Hepatocyte (in vitro differentiated cells): ENCODE data around the gene CPD. TPM values are rescaled to one million over a fixed set of nuclear protein-coding genes. Genes with fewer than 3 reads are reported as not detected.
"Not testable (repeated sequence)": the region's sequence is repeated elsewhere in the genome, so short reads cannot be mapped to it uniquely, and the experiment has no call there.

ENCODE experiments used
- DNase-seq: peaks from one replicate; pipeline ENCODE4 v3.0.0-alpha.2; 2016; ENCODE audit warnings: low spot score
- H2AFZ ChIP-seq: fragments of 200-600 bp; sonication (generic); 2 replicates; pipeline ENCODE4 v1.6.0; 2016; ENCODE audit warnings: antibody characterized with exemption, mild to moderate bottlenecking
- H3K27ac ChIP-seq: fragments of 200-600 bp; sonication (generic); 2 replicates; pipeline ENCODE4 v1.5.1; 2016; ENCODE audit warnings: mild to moderate bottlenecking
- H3K27me3 ChIP-seq: fragments of 200-600 bp; sonication (generic); 2 replicates; pipeline ENCODE4 v1.6.1; 2016
- H3K36me3 ChIP-seq: fragments of 200-600 bp; sonication (generic); replicated peaks from 2 replicates; pipeline ENCODE4 v1.5.1; 2016; ENCODE audit warnings: low read depth; ENCODE audit not compliant: insufficient read depth
- H3K4me1 ChIP-seq: fragments of 200-600 bp; sonication (generic); 2 replicates; pipeline ENCODE4 v1.5.1; 2016; ENCODE audit warnings: mild to moderate bottlenecking, moderate library complexity; ENCODE audit not compliant: insufficient read depth
- H3K4me2 ChIP-seq: fragments of 200-600 bp; sonication (generic); 2 replicates; pipeline ENCODE4 v1.6.0; 2016
- H3K4me3 ChIP-seq: fragments of 200-600 bp; sonication (generic); 2 replicates; pipeline ENCODE4 v1.5.1; 2016; ENCODE audit warnings: mild to moderate bottlenecking
- H3K79me2 ChIP-seq: fragments of 200-600 bp; sonication (generic); 2 replicates; pipeline ENCODE4 v1.6.0; 2017; ENCODE audit warnings: mild to moderate bottlenecking
- H3K9me2 ChIP-seq: fragments of 200-600 bp; sonication (generic); replicated peaks from 2 replicates; pipeline ENCODE4 v1.6.0; 2017; ENCODE audit warnings: mild to moderate bottlenecking; ENCODE audit not compliant: insufficient read depth
- H3K9me3 ChIP-seq: fragments of 200-600 bp; sonication (generic); 2 replicates; pipeline ENCODE4 v1.5.1; 2016; ENCODE audit warnings: low read depth, mild to moderate bottlenecking
- H4K20me1 ChIP-seq: fragments of 200-600 bp; sonication (generic); 2 replicates; pipeline ENCODE4 v1.6.0; 2016; ENCODE audit warnings: mild to moderate bottlenecking; ENCODE audit not compliant: insufficient read depth, poor library complexity, severe bottlenecking
- EZH2 ChIP-seq: fragments of 200-600 bp; sonication (generic); IDR thresholded peaks from 2 replicates; pipeline ENCODE4 v1.6.1; 2016; ENCODE audit warnings: antibody characterized with exemption, mild to moderate bottlenecking, borderline replicate concordance
- EZH2phosphoT487 ChIP-seq: fragments of 200-600 bp; sonication (generic); IDR thresholded peaks from one replicate; pipeline ENCODE4 v1.6.1; 2018; ENCODE audit warnings: antibody characterized with exemption, mild to moderate bottlenecking, low read depth, moderate library complexity; ENCODE audit not compliant: unreplicated experiment, severe bottlenecking
- WGBS: methylation state at CpG from one replicate; pipeline ENCODE4 v1.1.6; 2016; ENCODE audit warnings: low lambda C conversion rate; ENCODE audit errors: missing lambda C conversion rate; 5-methylcytosine and 5-hydroxymethylcytosine counted together
- polyA plus RNA-seq: library from polyadenylated mRNA; unstranded; fragments of >200 nt; fragmentation: Nextera tagmentation; extraction: Ambion mirVana; gene quantifications from 2 replicates; pipeline ENCODE4 v1.2.1, GENCODE V29; 2016
- total RNA-seq: library from RNA; depleted of rRNA; stranded (reverse); fragments of >200 nt; gene quantifications from 2 replicates; pipeline ENCODE4 v1.2.3, GENCODE V29; 2014
- TF ChIP-seq, protein P1 (sequence below): fragments of 200-600 bp; sonication (generic); IDR thresholded peaks from 2 replicates; pipeline ENCODE4 v1.5.1; 2016; ENCODE audit warnings: antibody characterized with exemption, mild to moderate bottlenecking; ENCODE audit not compliant: poor library complexity

CPD gene
- total and polyA plus RNA-seq, 2 experiments from 2014 or later = 20.7 to 80.6 TPM

- Histone ChIP-seq H3K4me1 (peaks cover 12% of the 10 kb centered on the region), H3K4me2 (no peak overlapping the region), H3K36me3 (no peaks in the 10 kb centered on the region), H4K20me1 (no peaks in the 10 kb centered on the region), H3K9me2 (no peaks in the 10 kb centered on the region), H3K9me3 (no peaks in the 10 kb centered on the region), H2AFZ (no peak overlapping the region), H3K27ac (no peak overlapping the region), H3K4me3 (no peak overlapping the region), H3K27me3 (no peaks in the 10 kb centered on the region), H3K79me2 (no peaks in the 10 kb centered on the region)
- TF ChIP-seq EZH2phosphoT487 (no peak), EZH2 (no peak)
- TF ChIP-seq, protein P1, sequence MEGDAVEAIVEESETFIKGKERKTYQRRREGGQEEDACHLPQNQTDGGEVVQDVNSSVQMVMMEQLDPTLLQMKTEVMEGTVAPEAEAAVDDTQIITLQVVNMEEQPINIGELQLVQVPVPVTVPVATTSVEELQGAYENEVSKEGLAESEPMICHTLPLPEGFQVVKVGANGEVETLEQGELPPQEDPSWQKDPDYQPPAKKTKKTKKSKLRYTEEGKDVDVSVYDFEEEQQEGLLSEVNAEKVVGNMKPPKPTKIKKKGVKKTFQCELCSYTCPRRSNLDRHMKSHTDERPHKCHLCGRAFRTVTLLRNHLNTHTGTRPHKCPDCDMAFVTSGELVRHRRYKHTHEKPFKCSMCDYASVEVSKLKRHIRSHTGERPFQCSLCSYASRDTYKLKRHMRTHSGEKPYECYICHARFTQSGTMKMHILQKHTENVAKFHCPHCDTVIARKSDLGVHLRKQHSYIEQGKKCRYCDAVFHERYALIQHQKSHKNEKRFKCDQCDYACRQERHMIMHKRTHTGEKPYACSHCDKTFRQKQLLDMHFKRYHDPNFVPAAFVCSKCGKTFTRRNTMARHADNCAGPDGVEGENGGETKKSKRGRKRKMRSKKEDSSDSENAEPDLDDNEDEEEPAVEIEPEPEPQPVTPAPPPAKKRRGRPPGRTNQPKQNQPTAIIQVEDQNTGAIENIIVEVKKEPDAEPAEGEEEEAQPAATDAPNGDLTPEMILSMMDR = no peak
- no peak for DNase-seq
- 100% methylated on average over 1 of the region's 1 CpG for WGBS
Measured at GRCh38 chr17:30349252-30349651, 29.5 kb upstream of the CPD start.

- H3K36me3 ChIP-seq, H4K20me1 ChIP-seq, H3K27ac ChIP-seq, H3K27me3 ChIP-seq, DNase-seq, H3K9me3 ChIP-seq, H3K4me1 ChIP-seq, H3K9me2 ChIP-seq, H2AFZ ChIP-seq, H3K4me3 ChIP-seq, H3K79me2 ChIP-seq, H3K4me2 ChIP-seq: not testable (repeated sequence)
- WGBS = 95% methylated on average over 4 of the region's 4 CpGs
Measured at GRCh38 chr17:30351263-30351662, 27.5 kb upstream of the CPD start.

- no peaks in the 10 kb centered on the region for H3K4me1 ChIP-seq
- H3K27me3 ChIP-seq = no peaks in the 10 kb centered on the region
- no peak overlapping the region for H2AFZ ChIP-seq
- H3K4me2 ChIP-seq = no peak overlapping the region
- TF ChIP-seq EZH2 (no peak), EZH2phosphoT487 (no peak)
- TF ChIP-seq, protein P1 = no peak
- H3K27ac ChIP-seq = no peak overlapping the region
- H3K9me2 ChIP-seq = no peaks in the 10 kb centered on the region
- no peaks in the 10 kb centered on the region for H3K9me3 ChIP-seq
- no peak overlapping the region for H3K4me3 ChIP-seq
- no peak for DNase-seq
- no peaks in the 10 kb centered on the region for H3K79me2 ChIP-seq
- WGBS = 95% methylated on average over 2 of the region's 2 CpGs
- H3K36me3 ChIP-seq = no peaks in the 10 kb centered on the region
- no peaks in the 10 kb centered on the region for H4K20me1 ChIP-seq
Measured at GRCh38 chr17:30351735-30352134, 27.0 kb upstream of the CPD start.

DNA sequence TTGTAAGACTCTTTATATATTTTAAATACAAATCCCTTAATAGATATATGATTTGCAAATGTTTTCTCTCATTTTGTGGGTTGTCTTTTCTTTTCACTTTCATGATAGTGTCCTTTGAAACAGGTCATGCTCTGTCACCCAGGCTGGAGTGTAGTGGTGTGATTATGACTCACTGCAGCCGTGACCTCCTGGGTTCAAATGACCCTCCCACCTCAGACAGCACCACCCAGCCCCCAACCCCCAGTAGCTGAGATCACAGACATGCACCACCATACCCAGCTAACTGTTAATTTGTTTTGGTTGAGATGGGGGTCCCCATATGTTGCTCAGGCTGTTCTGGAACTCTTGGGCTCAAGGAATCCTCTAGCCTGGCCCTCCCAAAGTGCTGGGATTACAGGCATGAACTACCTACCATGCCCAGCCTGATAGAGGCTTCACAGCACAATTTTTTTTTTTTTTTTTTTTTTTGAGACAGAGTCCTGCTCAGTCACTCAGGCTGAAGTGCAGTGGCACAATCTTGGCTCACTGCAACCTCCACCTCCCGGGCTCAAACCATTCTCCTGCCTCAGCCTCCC is 26.4 kb upstream of the CPD start:
- TF ChIP-seq EZH2 (no peak), EZH2phosphoT487 (no peak)
- TF ChIP-seq, protein P1 = no peak
- no peak overlapping the region for H3K27ac ChIP-seq
- DNase-seq = no peak

More for the DNA sequence above, 26.4 kb upstream of the CPD start:
- Histone ChIP-seq H3K4me1 (no peaks in the 10 kb centered on the region), H3K79me2 (no peaks in the 10 kb centered on the region), H3K9me2 (no peaks in the 10 kb centered on the region), H3K4me2 (no peak overlapping the region), H3K36me3 (no peaks in the 10 kb centered on the region), H2AFZ (no peak overlapping the region), H3K27me3 (no peaks in the 10 kb centered on the region), H3K9me3 (no peaks in the 10 kb centered on the region), H4K20me1 (no peaks in the 10 kb centered on the region), H3K4me3 (no peak overlapping the region)
- 79% methylated on average over 2 of the region's 2 CpGs for WGBS
